ENCODE measurements around the gene TBC1D2.
"Not testable (repeated sequence)": the region's sequence is repeated elsewhere in the genome, so short reads cannot be mapped to it uniquely, and the experiment has no call there.

The TBC1D2 gene

DNA sequence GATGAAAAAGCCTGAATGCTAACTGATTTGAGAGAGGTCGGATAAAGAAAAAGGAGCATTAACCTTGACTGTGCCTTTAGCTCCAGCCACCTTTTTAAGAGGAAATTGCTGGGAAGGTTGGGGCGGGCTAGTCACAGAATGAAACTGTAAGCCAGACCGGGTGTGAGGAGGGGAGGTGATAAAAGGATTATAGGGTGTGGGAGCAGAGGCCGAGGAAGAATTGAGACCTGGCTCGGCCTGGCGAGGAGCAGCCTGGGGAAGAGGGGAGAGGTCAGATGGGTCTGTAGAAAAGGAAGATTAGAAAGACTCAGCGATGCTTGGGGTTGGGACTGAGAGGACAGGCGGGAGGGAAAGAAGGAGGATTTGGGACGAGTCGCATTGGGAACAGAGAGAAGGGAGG, 14.2 kb upstream of the TBC1D2 start:
- DNase-seq: not testable (repeated sequence)

- not testable (repeated sequence) for DNase-seq
Measured at GRCh38 chr9:98267556-98267955, 12.1 kb upstream of the TBC1D2 start.

- DNase-seq: no peak
Measured at GRCh38 chr9:98264516-98264915, 9.1 kb upstream of the TBC1D2 start.

DNA sequence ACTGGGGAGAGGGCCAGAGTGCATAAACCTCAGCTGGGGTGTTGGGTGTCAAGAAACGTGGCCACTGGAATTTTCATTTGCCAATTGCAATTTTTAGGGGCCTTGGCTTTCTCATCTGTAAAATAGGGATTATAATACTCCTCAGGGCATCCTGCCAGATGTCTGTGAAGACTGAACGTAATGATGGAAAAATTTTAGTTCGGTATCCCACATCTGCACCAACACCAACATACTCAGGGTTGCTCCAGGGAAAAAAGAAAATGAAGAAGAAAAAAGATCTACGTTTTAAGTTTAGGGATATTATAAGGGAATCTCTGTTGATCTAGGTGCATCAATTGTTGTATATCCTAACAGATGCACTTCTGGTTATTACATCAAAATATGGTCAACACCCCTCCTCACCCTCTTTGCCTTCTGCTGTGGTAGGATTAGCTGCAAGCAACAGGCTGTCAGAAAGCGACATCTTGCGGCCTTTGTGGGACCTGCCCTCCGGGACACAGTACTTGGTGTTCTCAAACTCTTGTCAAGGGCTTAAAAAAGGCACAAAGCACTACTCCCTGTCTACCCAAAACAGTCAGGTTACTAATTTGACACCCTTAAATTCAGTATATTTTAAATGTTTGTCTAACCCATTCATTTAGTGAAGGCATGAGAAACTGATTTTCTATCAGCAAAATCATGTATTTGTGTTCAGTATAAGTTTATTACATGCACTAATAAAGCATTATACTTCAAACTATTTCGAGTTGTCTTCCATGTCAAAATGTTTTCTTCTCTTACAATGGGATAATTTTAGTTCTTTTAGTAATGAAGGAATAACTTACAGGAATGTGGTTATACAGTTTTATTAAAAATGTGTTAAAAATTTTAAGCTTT, 8.3 kb upstream of the TBC1D2 start:
- peak; percentile 24 for DNase-seq

GRCh38 chr9:98263080-98263479, 7.6 kb upstream of the TBC1D2 start:
- DNase-seq: no peak

DNA sequence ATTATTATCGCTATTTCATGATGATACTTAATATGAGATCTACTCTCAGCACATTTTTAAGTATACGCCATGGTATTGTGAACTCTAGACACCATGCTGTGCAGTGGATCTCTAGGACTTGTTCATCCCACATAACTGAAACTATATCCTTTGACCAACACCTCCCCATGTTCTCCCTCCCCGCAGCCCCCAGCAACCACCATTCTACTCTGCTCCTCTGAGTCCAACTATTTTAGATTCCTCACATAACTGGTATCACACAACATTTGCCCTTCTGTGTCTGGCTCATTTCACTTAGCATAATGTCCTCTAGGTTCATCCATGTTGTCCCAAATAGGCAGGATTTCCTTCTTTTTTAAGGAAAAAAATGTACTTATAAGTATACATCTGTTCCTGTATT, 6.6 kb upstream of the TBC1D2 start:
- no peak for DNase-seq

GRCh38 chr9:98260635-98261034, 5.2 kb upstream of the TBC1D2 start:
- no peak for DNase-seq

GRCh38 chr9:98259791-98260190, 4.3 kb upstream of the TBC1D2 start:
- no peak for DNase-seq

- peak; percentile 8 for DNase-seq
Measured at GRCh38 chr9:98256756-98257155, 1.3 kb upstream of the TBC1D2 start.

DNA sequence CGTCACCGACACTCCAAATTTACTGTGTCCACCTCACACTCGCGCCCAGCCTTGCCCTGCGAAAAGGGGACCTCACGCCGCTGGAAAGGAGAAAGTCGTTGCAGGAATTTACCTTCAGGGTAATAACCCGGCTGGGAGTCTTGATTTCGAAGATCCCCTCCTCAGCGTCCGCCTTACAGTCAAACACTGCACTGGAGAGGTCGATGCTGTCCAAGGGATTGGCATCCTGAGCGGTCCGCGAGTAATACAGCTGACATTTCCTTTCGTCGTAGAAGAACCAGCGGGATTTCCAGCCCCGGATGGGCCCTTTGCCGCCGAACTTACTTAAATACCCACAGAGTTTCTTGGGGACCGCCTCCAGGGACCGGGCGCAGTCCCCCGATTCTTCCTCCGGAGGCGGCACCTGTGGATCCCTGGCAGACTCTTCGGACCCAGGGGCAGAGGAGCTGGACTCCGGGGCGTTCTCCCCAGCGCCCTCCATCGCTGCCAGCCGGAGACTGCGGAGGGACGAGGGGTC, 330 bp downstream of the TBC1D2 start:
- DNase-seq: no peak

- DNase-seq: no peak
Measured at GRCh38 chr9:98254228-98255060, 1.0 kb downstream of the TBC1D2 start.

GRCh38 chr9:98253565-98253964, 1.9 kb downstream of the TBC1D2 start:
- DNase-seq: no peak

GRCh38 chr9:98251551-98251950, 3.9 kb downstream of the TBC1D2 start:
- DNase-seq: no peak

DNA sequence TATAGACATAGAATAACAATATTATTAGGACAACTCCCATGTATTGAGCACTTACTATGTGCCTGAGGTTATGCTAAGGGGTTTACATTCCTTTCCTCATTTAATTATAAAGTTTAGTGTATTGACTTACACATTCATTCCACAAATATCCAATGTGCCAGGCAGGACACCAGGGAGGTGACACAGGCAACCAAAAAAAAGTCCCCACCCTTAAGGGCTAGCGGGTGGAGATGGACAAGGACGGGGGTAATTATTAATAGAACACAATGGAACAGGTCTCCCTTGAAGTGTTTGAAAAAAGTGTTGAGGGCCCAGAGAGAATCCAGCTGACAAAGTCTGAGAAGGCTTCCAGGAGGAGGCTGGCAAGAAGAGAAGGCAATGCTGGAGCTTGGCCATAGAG, 5.7 kb downstream of the TBC1D2 start:
- no peak for DNase-seq

DNA sequence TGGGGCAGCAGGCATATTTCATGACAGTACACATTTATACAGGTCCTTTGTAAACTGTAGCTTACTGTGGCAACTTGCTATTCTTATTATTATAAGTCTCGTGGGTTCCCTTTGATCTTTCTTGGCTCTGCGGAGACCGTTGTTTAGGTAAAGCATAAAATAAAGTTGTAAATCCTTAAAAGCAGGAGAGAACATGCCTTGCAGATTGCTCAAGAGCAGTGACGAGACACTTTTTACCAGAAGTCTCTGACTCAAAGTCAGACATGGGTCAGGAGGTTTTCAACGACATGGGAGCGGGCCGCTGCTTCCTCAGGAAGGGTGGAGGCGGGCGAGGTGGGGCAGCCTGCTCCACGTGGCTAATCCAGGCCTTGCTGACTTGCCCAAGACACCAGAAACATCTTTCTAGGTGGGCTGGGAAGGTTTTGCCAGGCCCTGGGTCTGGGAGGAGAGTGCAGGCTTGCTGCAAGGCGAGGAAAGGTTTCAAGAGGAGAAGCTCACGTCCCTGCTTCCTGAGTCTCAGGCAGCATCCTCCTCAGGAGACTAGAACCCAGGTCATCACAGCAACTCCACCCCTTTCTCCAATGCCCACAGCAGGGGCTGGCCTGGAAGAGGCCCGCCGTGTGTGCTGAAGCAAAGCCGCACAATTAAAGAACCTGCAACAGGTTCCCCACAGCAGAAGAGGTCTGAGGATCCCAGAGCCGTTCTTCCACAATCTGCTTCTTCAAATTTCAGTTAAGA, 6.5 kb downstream of the TBC1D2 start:
- DNase-seq: no peak

DNA sequence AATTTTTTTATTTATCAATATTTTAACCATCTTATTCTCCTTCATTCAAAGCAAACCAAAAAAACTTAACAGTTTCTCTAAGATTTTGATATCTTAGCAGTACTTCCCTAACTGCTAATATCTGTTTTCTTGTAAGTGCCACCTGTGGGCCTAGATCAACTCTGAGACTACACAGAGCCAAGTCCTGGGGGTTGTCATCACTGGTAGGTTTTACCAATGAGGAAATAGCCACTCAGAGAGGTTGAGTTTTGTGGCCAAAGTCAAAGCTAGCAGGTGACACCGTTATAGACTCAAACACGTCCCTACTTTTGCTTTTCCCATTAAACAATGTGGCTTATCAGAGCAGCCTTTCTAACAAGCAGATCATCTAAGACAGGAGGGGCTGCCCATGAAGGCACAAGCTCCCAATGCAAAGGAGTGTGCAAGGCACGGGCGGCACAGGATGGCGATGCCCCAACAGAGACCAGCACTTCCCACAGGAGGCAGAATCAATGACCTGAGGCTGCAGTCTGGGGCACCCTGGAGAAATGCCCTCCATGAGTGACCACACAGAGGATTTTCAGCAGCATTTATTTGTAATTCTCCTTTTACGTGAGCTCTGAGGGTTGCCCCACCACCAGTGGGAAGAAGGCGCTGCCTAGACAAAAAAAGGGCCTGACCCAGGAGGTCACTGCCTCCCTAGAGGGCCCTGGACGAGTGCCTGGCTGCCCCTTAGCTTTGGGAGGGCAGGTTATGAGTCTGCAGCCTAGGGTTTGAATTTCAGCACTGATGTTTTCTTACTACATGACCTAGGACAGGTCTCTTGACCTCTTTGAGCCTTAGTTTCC, 7.4 kb downstream of the TBC1D2 start:
- DNase-seq: no peak

DNA sequence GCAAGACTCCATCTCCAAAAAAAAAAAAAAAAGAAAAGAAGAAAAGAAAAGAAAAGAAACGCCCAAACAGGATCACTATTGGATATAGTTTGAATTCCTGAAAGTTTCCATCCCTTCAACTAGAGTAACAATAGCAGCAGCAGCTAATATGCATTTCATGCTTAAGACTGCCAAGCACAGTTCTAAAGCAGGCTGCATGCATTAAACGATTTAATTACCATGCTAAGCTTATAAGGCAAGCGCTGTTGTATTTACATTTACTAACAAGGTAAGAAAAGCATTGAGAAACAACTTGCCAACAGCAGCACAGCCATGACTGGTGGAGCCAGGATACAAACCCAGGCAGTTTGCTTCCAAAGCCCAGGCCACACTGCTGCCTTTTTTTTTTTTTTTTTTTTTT, 13.0 kb downstream of the TBC1D2 start:
- no peak for DNase-seq

DNA sequence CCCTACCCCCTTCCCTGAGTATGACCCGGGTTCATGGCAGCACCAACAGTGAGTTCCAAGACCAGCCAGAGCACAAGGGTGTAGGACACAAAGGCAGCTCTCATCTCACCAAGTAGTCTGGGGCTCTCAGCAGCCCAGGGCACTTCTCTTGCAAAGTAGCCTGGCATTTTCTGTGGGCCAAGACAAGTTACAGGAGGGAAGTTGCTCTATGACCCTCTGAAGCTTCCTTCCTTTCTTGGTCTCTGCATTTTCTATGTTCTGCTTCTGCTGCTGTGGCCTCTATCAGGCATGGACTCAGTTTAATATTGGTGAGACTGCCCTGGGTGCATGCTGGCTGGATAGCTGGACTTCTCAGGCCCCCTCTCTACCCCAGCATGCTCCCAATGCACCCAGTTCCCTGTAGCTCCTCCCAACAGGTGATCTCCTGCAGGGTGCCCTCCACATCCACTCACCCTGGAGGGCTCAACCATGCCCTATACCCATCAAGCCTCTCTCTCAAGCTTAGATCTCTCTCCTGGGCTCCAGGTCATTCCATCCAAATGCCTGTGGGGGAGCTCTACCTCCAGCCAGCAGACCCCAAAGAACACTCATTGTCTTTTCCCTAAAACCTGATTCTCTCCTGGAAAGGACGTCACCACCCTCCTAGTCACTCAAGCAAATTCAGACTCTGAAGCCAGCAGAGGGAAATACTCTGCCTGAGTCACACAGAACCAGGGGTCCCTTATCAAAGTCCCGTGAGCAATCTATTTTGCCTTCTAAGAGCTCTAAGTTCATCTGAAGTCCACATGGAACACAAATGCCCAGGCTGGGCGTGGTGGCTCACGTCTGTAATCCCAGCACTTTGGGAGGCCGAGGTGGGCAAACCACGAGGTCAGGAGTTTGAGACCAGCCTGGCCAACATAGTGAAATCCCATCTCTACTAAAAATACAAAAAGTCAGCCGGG, 13.8 kb downstream of the TBC1D2 start:
- DNase-seq: no peak

DNA sequence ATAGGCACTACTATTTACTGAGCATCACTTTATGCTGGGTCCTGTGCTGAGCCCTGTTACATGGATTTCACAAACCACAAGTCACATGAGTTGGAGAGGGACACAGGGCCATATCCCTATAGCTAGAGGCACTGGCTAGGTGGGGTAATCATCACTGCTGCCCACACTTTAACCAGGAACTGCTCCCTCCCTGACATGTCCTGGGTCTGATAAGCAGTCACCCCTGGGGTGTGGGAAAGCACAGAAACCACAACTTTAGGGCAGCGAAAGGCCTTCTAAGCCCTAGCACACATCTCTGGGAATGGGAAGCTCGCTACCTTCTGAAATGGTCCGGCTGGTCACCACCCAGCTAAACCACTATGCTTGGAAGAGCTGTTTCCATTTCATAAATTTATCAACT, 15.0 kb downstream of the TBC1D2 start:
- DNase-seq: no peak

DNA sequence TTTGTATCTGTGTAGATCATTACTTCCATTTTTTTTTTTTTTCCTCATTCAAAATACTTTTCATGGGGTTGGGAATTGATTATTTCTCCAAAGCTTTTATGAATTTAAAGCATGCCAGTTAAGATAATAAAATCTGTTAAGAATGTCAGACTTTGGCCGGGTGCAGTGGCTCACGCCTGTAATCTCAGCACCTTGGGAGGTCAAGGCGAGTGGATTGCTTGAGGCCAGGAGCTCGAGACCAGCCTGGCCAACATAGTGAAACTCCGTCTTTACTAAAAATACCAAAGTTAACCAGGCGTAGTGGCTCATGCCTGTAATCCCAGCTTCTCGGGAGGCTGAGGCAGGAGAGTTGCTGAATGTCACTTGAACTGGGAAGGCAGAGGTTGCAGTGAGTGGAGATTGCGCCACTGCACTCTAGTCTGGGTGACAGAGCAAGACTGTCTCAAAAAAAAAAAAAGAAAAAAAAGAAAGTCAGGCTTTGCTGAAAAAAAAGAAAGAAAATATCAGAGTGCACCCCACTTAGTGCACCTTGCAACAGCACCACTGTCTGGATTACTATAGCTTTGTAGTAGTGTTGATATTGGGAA, 18.5 kb downstream of the TBC1D2 start:
- no peak for DNase-seq

GRCh38 chr9:98235126-98235525, 20.3 kb downstream of the TBC1D2 start:
- no peak for DNase-seq
